ENCODE measurements around the gene FAM181A.

The FAM181A gene

GRCh38 chr14:93951635-93952540, 24.7 kb downstream of the FAM181A start:
- H3K27me3 ChIP-seq (ENCODE audit: insufficient read depth, low read length), result peaks cover 11% of the 10 kb centered on the region
- no peaks in the 10 kb centered on the region for H3K4me1 ChIP-seq (ENCODE audit: insufficient read depth, low read length)

GRCh38 chr14:93952829-93953228, 25.7 kb downstream of the FAM181A start:
- H3K9me3 ChIP-seq (ENCODE audit: low read length), result no peaks in the 10 kb centered on the region
- H3K36me3 ChIP-seq (ENCODE audit: insufficient read depth, low read length), result no peaks in the 10 kb centered on the region
- H2AFZ ChIP-seq (ENCODE audit: low read depth, low read length), result no peak overlapping the region
- H3K27me3 ChIP-seq (ENCODE audit: insufficient read depth, low read length), result peaks cover 9% of the 10 kb centered on the region
- H3K4me3 ChIP-seq (ENCODE audit: low read length), result no peak overlapping the region
- no peaks in the 10 kb centered on the region for H3K4me1 ChIP-seq (ENCODE audit: insufficient read depth, low read length)

More at GRCh38 chr14:93951635-93952540, 24.7 kb downstream of the FAM181A start:
- H3K36me3 ChIP-seq (ENCODE audit: insufficient read depth, low read length), result no peaks in the 10 kb centered on the region
- no peaks in the 10 kb centered on the region for H3K9me3 ChIP-seq (ENCODE audit: low read length)
- H3K4me3 ChIP-seq (ENCODE audit: low read length), result no peak overlapping the region
- H2AFZ ChIP-seq (ENCODE audit: low read depth, low read length), result no peak overlapping the region

GRCh38 chr14:93953263-93953662, 26.1 kb downstream of the FAM181A start:
- H3K27me3 ChIP-seq (ENCODE audit: insufficient read depth, low read length), result peaks cover 9% of the 10 kb centered on the region
- H3K4me3 ChIP-seq (ENCODE audit: low read length), result no peak overlapping the region
- no peaks in the 10 kb centered on the region for H3K9me3 ChIP-seq (ENCODE audit: low read length)
- no peaks in the 10 kb centered on the region for H3K36me3 ChIP-seq (ENCODE audit: insufficient read depth, low read length)
- no peaks in the 10 kb centered on the region for H3K4me1 ChIP-seq (ENCODE audit: insufficient read depth, low read length)
- no peak overlapping the region for H2AFZ ChIP-seq (ENCODE audit: low read depth, low read length)

GRCh38 chr14:93953739-93954515, 26.8 kb downstream of the FAM181A start:
- Histone ChIP-seq H3K4me3 (ENCODE audit: low read length) (no peak overlapping the region), H3K9me3 (ENCODE audit: low read length) (no peaks in the 10 kb centered on the region), H3K36me3 (ENCODE audit: insufficient read depth, low read length) (no peaks in the 10 kb centered on the region), H2AFZ (ENCODE audit: low read depth, low read length) (no peak overlapping the region), H3K4me1 (ENCODE audit: insufficient read depth, low read length) (no peaks in the 10 kb centered on the region), H3K27me3 (ENCODE audit: insufficient read depth, low read length) (peaks cover 7% of the 10 kb centered on the region)

- Histone ChIP-seq H3K4me1 (ENCODE audit: insufficient read depth, low read length) (peaks cover 4% of the 10 kb centered on the region), H3K4me3 (ENCODE audit: low read length) (no peak overlapping the region), H2AFZ (ENCODE audit: low read depth, low read length) (no peak overlapping the region), H3K27me3 (ENCODE audit: insufficient read depth, low read length) (peaks cover 6% of the 10 kb centered on the region), H3K36me3 (ENCODE audit: insufficient read depth, low read length) (no peaks in the 10 kb centered on the region), H3K9me3 (ENCODE audit: low read length) (no peaks in the 10 kb centered on the region)
These were observed 27.3 kb downstream of the FAM181A start for GRCh38 chr14:93954516-93954830.

- Histone ChIP-seq H3K4me1 (ENCODE audit: insufficient read depth, low read length) (peaks cover 4% of the 10 kb centered on the region), H3K9me3 (ENCODE audit: low read length) (no peaks in the 10 kb centered on the region), H3K27me3 (ENCODE audit: insufficient read depth, low read length) (peaks cover 6% of the 10 kb centered on the region), H3K36me3 (ENCODE audit: insufficient read depth, low read length) (no peaks in the 10 kb centered on the region), H3K4me3 (ENCODE audit: low read length) (no peak overlapping the region), H2AFZ (ENCODE audit: low read depth, low read length) (no peak overlapping the region)
These were observed 28.0 kb downstream of the FAM181A start for GRCh38 chr14:93954900-93955849.

GRCh38 chr14:93955850-93956481, 28.8 kb downstream of the FAM181A start:
- no peak overlapping the region for H3K4me3 ChIP-seq (ENCODE audit: low read length)

GRCh38 chr14:93956514-93957332, 29.6 kb downstream of the FAM181A start:
- Histone ChIP-seq H3K27me3 (ENCODE audit: insufficient read depth, low read length) (peaks cover 6% of the 10 kb centered on the region), H3K9me3 (ENCODE audit: low read length) (no peaks in the 10 kb centered on the region), H2AFZ (ENCODE audit: low read depth, low read length) (no peak overlapping the region), H3K4me1 (ENCODE audit: insufficient read depth, low read length) (peaks cover 4% of the 10 kb centered on the region), H3K4me3 (ENCODE audit: low read length) (no peak overlapping the region), H3K36me3 (ENCODE audit: insufficient read depth, low read length) (no peaks in the 10 kb centered on the region)

More at GRCh38 chr14:93955850-93956481, 28.8 kb downstream of the FAM181A start:
- Histone ChIP-seq H3K9me3 (ENCODE audit: low read length) (no peaks in the 10 kb centered on the region), H3K4me1 (ENCODE audit: insufficient read depth, low read length) (peaks cover 4% of the 10 kb centered on the region), H3K27me3 (ENCODE audit: insufficient read depth, low read length) (peaks cover 6% of the 10 kb centered on the region), H2AFZ (ENCODE audit: low read depth, low read length) (no peak overlapping the region), H3K36me3 (ENCODE audit: insufficient read depth, low read length) (no peaks in the 10 kb centered on the region)

- Histone ChIP-seq H3K4me3 (ENCODE audit: low read length) (no peak overlapping the region), H3K27me3 (ENCODE audit: insufficient read depth, low read length) (peaks cover 6% of the 10 kb centered on the region), H3K4me1 (ENCODE audit: insufficient read depth, low read length) (peaks cover 4% of the 10 kb centered on the region), H3K36me3 (ENCODE audit: insufficient read depth, low read length) (no peaks in the 10 kb centered on the region), H2AFZ (ENCODE audit: low read depth, low read length) (no peak overlapping the region), H3K9me3 (ENCODE audit: low read length) (no peaks in the 10 kb centered on the region)
These were observed 30.2 kb downstream of the FAM181A start for GRCh38 chr14:93957333-93957710.

GRCh38 chr14:93957751-93958566, 30.8 kb downstream of the FAM181A start:
- Histone ChIP-seq H3K4me3 (ENCODE audit: low read length) (no peak overlapping the region), H3K4me1 (ENCODE audit: insufficient read depth, low read length) (peaks cover 5% of the 10 kb centered on the region), H3K9me3 (ENCODE audit: low read length) (no peaks in the 10 kb centered on the region), H2AFZ (ENCODE audit: low read depth, low read length) (no peak overlapping the region), H3K27me3 (ENCODE audit: insufficient read depth, low read length) (peaks cover 6% of the 10 kb centered on the region), H3K36me3 (ENCODE audit: insufficient read depth, low read length) (no peaks in the 10 kb centered on the region)

- peaks cover 8% of the 10 kb centered on the region for H3K4me1 ChIP-seq (ENCODE audit: insufficient read depth, low read length)
- H2AFZ ChIP-seq (ENCODE audit: low read depth, low read length), result no peak overlapping the region
- H3K4me3 ChIP-seq (ENCODE audit: low read length), result no peak overlapping the region
- H3K27me3 ChIP-seq (ENCODE audit: insufficient read depth, low read length), result peaks cover 6% of the 10 kb centered on the region
- H3K36me3 ChIP-seq (ENCODE audit: insufficient read depth, low read length), result no peaks in the 10 kb centered on the region
- no peaks in the 10 kb centered on the region for H3K9me3 ChIP-seq (ENCODE audit: low read length)
These were observed 31.6 kb downstream of the FAM181A start for GRCh38 chr14:93958567-93959238.
